ENCODE data around the gene PPP2R2D. TPM values are rescaled to one million over a fixed set of nuclear protein-coding genes. Genes with fewer than 3 reads are reported as not detected.

PPP2R2D gene
- total RNA-seq, 1 experiment from 2014 or later: 33.2 TPM

- ChIA-PET POLR2A (interaction anchor here (0.9 kb wide), 1 partner anchor 19 kb away, joined by 3 read pairs; no protein-coding TSS in a partner anchor), CTCF (interaction anchor here (1.2 to 3.2 kb wide), 2 partner anchors 61 to 180 kb away, joined by 3 to 23 read pairs; no protein-coding TSS in a partner anchor)
- Mint-ChIP-seq H3K36me3 (peaks cover 30% of the 10 kb centered on the region), H3K4me3 (no peak overlapping the region), H3K27ac (peak overlapping the region; percentile 69), H3K27me3 (ENCODE audit: low read depth) (no peaks in the 10 kb centered on the region), H3K4me1 (peaks cover 6% of the 10 kb centered on the region), H3K9me3 (peaks cover 10% of the 10 kb centered on the region)
- TF ChIP-seq HMGA2 (CRISPR knock-in tag; IDR thresholded peaks at IDR 0.05): no peak
- TF ChIP-seq IRF1 (CRISPR knock-in tag; IDR thresholded peaks at IDR 0.05): no peak
- TF ChIP-seq MXD4 (CRISPR knock-in tag; IDR thresholded peaks at IDR 0.05; ENCODE audit: borderline replicate concordance): no peak
- no peak for TF ChIP-seq IRF2 (CRISPR knock-in tag; IDR thresholded peaks at IDR 0.05; ENCODE audit: borderline replicate concordance, low read depth)
- ATAC-seq (no peak), DNase-seq (ENCODE audit: low spot score) (no peak)
These were observed 61.2 kb downstream of the PPP2R2D start for GRCh38 chr10:131961777-131962662.

GRCh38 chr10:131963350-131963749, 62.5 kb downstream of the PPP2R2D start:
- Mint-ChIP-seq H3K27me3 (ENCODE audit: low read depth) (no peaks in the 10 kb centered on the region), H3K27ac (no peak overlapping the region), H3K4me1 (peaks cover 6% of the 10 kb centered on the region), H3K36me3 (peaks cover 23% of the 10 kb centered on the region), H3K9me3 (no peaks in the 10 kb centered on the region), H3K4me3 (no peak overlapping the region)
- ChIA-PET CTCF (no interaction called here), POLR2A (no interaction called here)
- ATAC-seq (no peak), DNase-seq (ENCODE audit: low spot score) (no peak)
- no peak for TF ChIP-seq ESRRA (CRISPR knock-in tag; IDR thresholded peaks at IDR 0.05; ENCODE audit: borderline replicate concordance)

GRCh38 chr10:131963811-131964210, 63.0 kb downstream of the PPP2R2D start:
- peaks cover 24% of the 10 kb centered on the region for H3K36me3 Mint-ChIP-seq
- no peak for ATAC-seq
- TF ChIP-seq JUN (CRISPR knock-in tag; IDR thresholded peaks at IDR 0.05) (no peak), USF1 (CRISPR knock-in tag; IDR thresholded peaks at IDR 0.05) (no peak), ATF3 (CRISPR knock-in tag; conservative IDR thresholded peaks at IDR 0.05) (no peak), ERG (CRISPR knock-in tag; IDR thresholded peaks at IDR 0.05) (no peak), SMAD3 (CRISPR knock-in tag; IDR thresholded peaks at IDR 0.05; ENCODE audit: borderline replicate concordance) (no peak), ZBTB43 (CRISPR knock-in tag; IDR thresholded peaks at IDR 0.05) (no peak), HMGXB4 (CRISPR knock-in tag; IDR thresholded peaks at IDR 0.05) (no peak), ZNF512 (CRISPR knock-in tag; IDR thresholded peaks at IDR 0.05; ENCODE audit: borderline replicate concordance) (no peak), HMGA2 (CRISPR knock-in tag; IDR thresholded peaks at IDR 0.05) (no peak), ZNF281 (CRISPR knock-in tag; IDR thresholded peaks at IDR 0.05) (no peak)

More at GRCh38 chr10:131963811-131964210, 63.0 kb downstream of the PPP2R2D start:
- Mint-ChIP-seq H3K4me1 (peaks cover 6% of the 10 kb centered on the region), H3K27me3 (ENCODE audit: low read depth) (no peaks in the 10 kb centered on the region), H3K27ac (peak overlapping the region; percentile 14; the same call in 1 of the 2 replicates), H3K4me3 (no peak overlapping the region), H3K9me3 (no peaks in the 10 kb centered on the region)
- no peak for DNase-seq (ENCODE audit: low spot score)
- ChIA-PET CTCF (interaction anchor here (1.1 kb wide), 1 partner anchor 21 kb away, joined by 3 read pairs; no protein-coding TSS in a partner anchor), POLR2A (no interaction called here)

Measured in WTC11 (cell line).